Uterus (tissue), 2 donors: Measurements from ENCODE around the gene SGMS1.

Source experiments
- CTCF ChIP-seq, 4 experiments: fragments of 200-600 bp in 2 of 4; fragments of 450-650 bp in 2 of 4; sonication (generic) in 2 of 4; IDR thresholded peaks; one replicate each; pipeline ENCODE4 v1.5.1; 2016 to 2019; ENCODE audit warnings: antibody characterized with exemption in 4 of 4, mild to moderate bottlenecking in 2 of 4, moderate library complexity in 1 of 4
- POLR2A ChIP-seq, 2 donors: fragments of 450-650 bp; IDR thresholded peaks; one replicate each; pipeline ENCODE4 v1.6.1; 2016; ENCODE audit warnings: antibody characterized with exemption in 2 of 2, mild to moderate bottlenecking in 1 of 2, moderate library complexity in 1 of 2

- no peak for TF ChIP-seq CTCF (IDR thresholded peaks at IDR 0.05)
- TF ChIP-seq POLR2A (IDR thresholded peaks at IDR 0.05) = no peak
Measured at GRCh38 chr10:50590935-50591334, 32.8 kb downstream of the SGMS1 start.
